COR-L47 (cell line): ENCODE data around the gene HERC4.
"Not testable (repeated sequence)": the region's sequence is repeated elsewhere in the genome, so short reads cannot be mapped to it uniquely, and the experiment has no call there.

ENCODE experiments used
- DNase-seq: peaks from one replicate; lab custom pipeline; 2025; lab: John Stamatoyannopoulos, UW

HERC4 gene

DNA sequence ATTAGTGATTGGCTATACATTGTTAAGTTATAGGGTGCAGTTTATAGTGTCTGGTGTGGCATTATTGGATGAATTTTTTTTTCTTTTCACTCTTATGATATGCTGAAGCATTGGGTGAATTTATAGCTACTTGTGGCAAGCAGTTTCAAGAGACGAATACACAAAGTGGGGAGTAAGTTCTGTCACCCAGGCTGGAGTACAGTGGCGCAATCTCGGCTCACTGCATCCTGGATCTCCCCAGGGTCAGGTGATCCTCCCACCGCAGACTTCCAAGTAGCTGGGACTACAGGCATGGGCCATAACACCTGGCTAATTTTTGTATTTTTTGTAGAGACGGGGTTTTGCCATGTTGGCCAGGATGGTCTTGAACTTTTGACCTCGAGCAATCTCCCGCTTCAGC is 196.9 kb downstream of the HERC4 start:
- no peak for DNase-seq

DNA sequence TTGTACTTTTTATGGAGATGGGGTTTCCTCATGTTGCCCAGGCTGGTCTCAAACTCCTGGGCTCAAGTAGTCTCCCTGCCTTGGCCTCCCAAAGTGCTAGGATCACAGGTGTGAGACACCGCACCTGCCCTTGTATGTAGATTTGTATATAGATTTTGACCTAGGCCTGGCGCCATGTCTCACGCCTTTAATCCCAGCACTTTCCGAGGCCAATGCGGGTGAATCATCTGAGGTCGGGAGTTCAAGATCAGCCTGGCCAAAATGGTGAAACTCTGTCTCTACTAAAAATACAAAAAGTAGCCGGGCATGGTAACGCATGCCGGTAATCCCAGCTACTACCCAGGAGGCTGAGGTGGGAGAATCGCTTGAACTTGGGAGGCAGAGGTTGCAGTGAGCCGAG is 197.7 kb downstream of the HERC4 start:
- DNase-seq, result not testable (repeated sequence)

DNA sequence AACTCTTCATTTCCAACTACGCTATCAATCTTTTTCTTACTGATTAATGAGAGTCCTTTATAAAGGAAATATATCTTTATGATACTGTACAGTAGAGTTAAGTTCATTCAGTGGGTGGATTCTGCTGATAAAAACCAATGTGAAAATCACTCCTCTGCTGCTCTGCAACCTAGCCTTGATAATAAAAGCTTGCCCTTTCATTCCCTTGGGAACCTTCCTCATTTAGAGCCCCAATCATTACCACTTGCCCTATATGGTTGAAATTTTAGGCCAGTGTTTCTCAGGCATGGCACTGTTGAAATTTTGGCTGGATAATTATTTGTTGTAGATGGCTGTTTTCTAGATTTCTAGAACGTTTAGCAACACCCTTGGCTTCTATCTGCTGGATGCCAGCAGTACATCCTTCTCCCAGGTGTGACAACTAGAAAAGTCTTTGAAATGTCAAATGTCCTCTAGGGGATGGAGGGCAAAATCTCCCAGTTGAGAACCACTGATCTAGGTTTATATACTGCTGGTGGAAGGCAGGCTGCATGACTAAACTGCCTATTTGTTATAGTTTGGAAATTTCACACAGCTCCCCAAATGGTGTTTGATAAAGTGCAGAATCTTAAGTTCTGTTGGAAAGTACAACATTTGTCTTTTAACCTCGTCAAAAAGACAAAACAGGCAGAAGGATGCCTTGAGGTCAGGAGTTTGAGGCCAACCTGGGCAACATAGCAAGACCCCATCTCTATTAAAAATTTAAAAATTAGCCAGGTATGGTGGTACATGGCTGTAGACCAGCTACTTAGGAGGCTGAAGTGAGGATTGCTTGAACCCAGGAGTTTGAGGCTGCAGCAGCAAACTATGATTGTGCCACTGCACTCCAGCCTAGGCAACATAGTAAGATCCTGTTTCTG is 199.5 kb downstream of the HERC4 start:
- no peak for DNase-seq
